ENCODE data around the gene SLMAP. TPM values are rescaled to one million over a fixed set of nuclear protein-coding genes. Genes with fewer than 3 reads are reported as not detected.

Gene SLMAP
- total RNA-seq, 4 donors from 2014 or later = 49.5 to 56.0 (median 51.0) TPM

- no peak for TF ChIP-seq CTCF (IDR thresholded peaks at IDR 0.05)
- no peak for TF ChIP-seq POLR2A (IDR thresholded peaks at IDR 0.05)
- H3K4me3 ChIP-seq (ENCODE audit: low read depth, poor library complexity, severe bottlenecking) = no peak overlapping the region
- DNase-seq (ENCODE audit: low spot score in 2 of 2) = no peak
- 82 to 91% methylated on average over 2 of the region's 2 CpGs for WGBS, 2 donors
- intact Hi-C loops (cut with DNase I; ENCODE audit: low total_unique reads) = no loop called here
These were observed 35.1 kb downstream of the SLMAP start for GRCh38 chr3:57791245-57791644.

GRCh38 chr3:57792198-57792597 lies 36.1 kb downstream of the SLMAP start:
- intact Hi-C loops (cut with DNase I; ENCODE audit: low total_unique reads) = no loop called here
- WGBS, 2 donors = 86 to 96% methylated on average over 1 of the region's 1 CpG
- no peak overlapping the region for H3K4me3 ChIP-seq (ENCODE audit: low read depth, poor library complexity, severe bottlenecking)
- no peak for DNase-seq (ENCODE audit: low spot score in 2 of 2)
- no peak for TF ChIP-seq POLR2A (IDR thresholded peaks at IDR 0.05)
- no peak for TF ChIP-seq CTCF (IDR thresholded peaks at IDR 0.05)

- no peak overlapping the region for H3K4me3 ChIP-seq (ENCODE audit: low read depth, poor library complexity, severe bottlenecking)
- WGBS, 2 donors = 80 to 84% methylated on average over 4 of the region's 4 CpGs
- intact Hi-C loops (cut with DNase I; ENCODE audit: low total_unique reads) = no loop called here
- DNase-seq (ENCODE audit: low spot score in 2 of 2) = no peak
- no peak for TF ChIP-seq CTCF (IDR thresholded peaks at IDR 0.05)
These were observed 37.7 kb downstream of the SLMAP start for GRCh38 chr3:57793737-57794187.

- WGBS, 2 donors = 90 to 97% methylated on average over 4 of the region's 4 CpGs
- no peak for TF ChIP-seq CTCF (IDR thresholded peaks at IDR 0.05)
- no peak for DNase-seq (ENCODE audit: low spot score in 2 of 2)
- intact Hi-C loops (cut with DNase I; ENCODE audit: low total_unique reads) = no loop called here
- H3K4me3 ChIP-seq (ENCODE audit: low read depth, poor library complexity, severe bottlenecking) = no peak overlapping the region
These were observed 38.4 kb downstream of the SLMAP start for GRCh38 chr3:57794501-57794900.

- intact Hi-C loops (cut with DNase I; ENCODE audit: low total_unique reads) = no loop called here
- no peak overlapping the region for H3K4me3 ChIP-seq (ENCODE audit: low read depth, poor library complexity, severe bottlenecking)
- 94 to 97% methylated on average over 6 of the region's 6 CpGs for WGBS, 2 donors
- TF ChIP-seq POLR2A (IDR thresholded peaks at IDR 0.05) (no peak), CTCF (IDR thresholded peaks at IDR 0.05) (no peak)
- no peak for DNase-seq (ENCODE audit: low spot score in 2 of 2)
These were observed 38.8 kb downstream of the SLMAP start for GRCh38 chr3:57794951-57795350.

- DNase-seq (ENCODE audit: low spot score in 2 of 2) = no peak
- no peak overlapping the region for H3K4me3 ChIP-seq (ENCODE audit: low read depth, poor library complexity, severe bottlenecking)
- intact Hi-C loops (cut with DNase I; ENCODE audit: low total_unique reads) = no loop called here
- TF ChIP-seq POLR2A (IDR thresholded peaks at IDR 0.05) (no peak), CTCF (IDR thresholded peaks at IDR 0.05) (no peak)
- 36 to 41% methylated on average over 4 of the region's 4 CpGs for WGBS, 2 donors
These were observed 40.2 kb downstream of the SLMAP start for GRCh38 chr3:57796261-57796660.

Measured in lower leg skin (tissue), 4 donors.